GM10847 (cell line): ENCODE measurements around the gene JARID2.

Experiments
- POLR2A ChIP-seq: IDR thresholded peaks from 2 replicates; pipeline ENCODE4 v1.6.1; 2011; ENCODE audit not compliant: insufficient read length; ENCODE audit errors: extremely low read depth

Gene JARID2

GRCh38 chr6:15339081-15339480, 93.2 kb downstream of the JARID2 start:
- TF ChIP-seq POLR2A: no peak

GRCh38 chr6:15340105-15340601, 94.3 kb downstream of the JARID2 start:
- no peak for TF ChIP-seq POLR2A

- TF ChIP-seq POLR2A: no peak
Measured at GRCh38 chr6:15340775-15341174, 94.9 kb downstream of the JARID2 start.

GRCh38 chr6:15341311-15342001, 95.6 kb downstream of the JARID2 start:
- TF ChIP-seq POLR2A: no peak

- no peak for TF ChIP-seq POLR2A
Measured at GRCh38 chr6:15342114-15342513, 96.2 kb downstream of the JARID2 start.

GRCh38 chr6:15343490-15344191, 97.8 kb downstream of the JARID2 start:
- TF ChIP-seq POLR2A: no peak

GRCh38 chr6:15344192-15344519, 98.3 kb downstream of the JARID2 start:
- TF ChIP-seq POLR2A: no peak

- no peak for TF ChIP-seq POLR2A
Measured at GRCh38 chr6:15344831-15345230, 99.0 kb downstream of the JARID2 start.

- no peak for TF ChIP-seq POLR2A
Measured at GRCh38 chr6:15346315-15346714, 100.4 kb downstream of the JARID2 start.

GRCh38 chr6:15348528-15348927, 102.7 kb downstream of the JARID2 start:
- no peak for TF ChIP-seq POLR2A

- TF ChIP-seq POLR2A: no peak
Measured at GRCh38 chr6:15349379-15349778, 103.5 kb downstream of the JARID2 start.

- TF ChIP-seq POLR2A: no peak
Measured at GRCh38 chr6:15350386-15351083, 104.7 kb downstream of the JARID2 start.

GRCh38 chr6:15351631-15352030, 105.8 kb downstream of the JARID2 start:
- no peak for TF ChIP-seq POLR2A

GRCh38 chr6:15352220-15352619, 106.4 kb downstream of the JARID2 start:
- TF ChIP-seq POLR2A: no peak

GRCh38 chr6:15352845-15353244, 107.0 kb downstream of the JARID2 start:
- no peak for TF ChIP-seq POLR2A

- TF ChIP-seq POLR2A: no peak
Measured at GRCh38 chr6:15355683-15356099, 109.8 kb downstream of the JARID2 start.
